Measurements from ENCODE around the gene MYO1D. TPM values are rescaled to one million over a fixed set of nuclear protein-coding genes. Genes with fewer than 3 reads are reported as not detected.

Gene MYO1D
- total and polyA plus RNA-seq, 4 donors = 4.5 to 22.9 (median 13.3) TPM

DNA sequence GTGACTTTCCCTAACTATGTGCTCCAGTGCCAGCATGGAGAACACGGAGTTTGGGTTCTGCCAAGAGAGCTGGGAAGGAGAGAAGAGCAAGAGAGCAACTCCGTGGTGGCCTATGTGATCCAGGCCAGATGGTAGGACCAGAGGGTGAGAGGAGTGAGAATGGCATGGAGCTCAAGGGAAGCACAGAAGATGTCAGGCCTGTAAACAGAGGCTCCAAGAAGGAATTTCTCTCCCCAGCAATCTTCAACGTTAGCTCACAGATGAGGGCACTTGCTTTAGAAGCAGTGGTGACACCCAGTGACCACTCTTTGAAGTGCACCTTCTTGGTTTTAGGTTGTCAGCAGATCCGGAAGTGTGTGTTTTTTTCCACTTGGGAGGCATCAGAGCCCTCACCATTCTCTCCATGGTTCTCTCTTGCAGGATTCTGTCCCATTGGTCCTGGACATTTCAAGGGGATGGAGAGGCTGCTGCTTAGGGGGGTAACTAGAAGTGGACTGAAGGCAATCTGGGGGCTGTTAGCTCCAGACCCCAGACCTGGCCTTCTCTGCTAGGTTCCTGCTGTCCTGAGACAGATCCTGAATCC is 33.0 kb upstream of the MYO1D start:
- peak; percentile 80 for DNase-seq (ENCODE audit: low spot score)
- no peak overlapping the region for H3K4me3 ChIP-seq (ENCODE audit: low read depth in 1 of 3, low read length in 3 of 3)
- peaks cover 0 to 9% (median 4%) of the 10 kb centered on the region in 4 donors for H3K4me1 ChIP-seq (ENCODE audit: control insufficient read depth in 4 of 4, insufficient read depth in 4 of 4, low read length in 3 of 4)
- no peaks in the 10 kb centered on the region for H3K27me3 ChIP-seq (ENCODE audit: control insufficient read depth in 4 of 4, insufficient read depth in 4 of 4, low read length in 3 of 4)
- no peaks in the 10 kb centered on the region for H3K9me3 ChIP-seq (ENCODE audit: control insufficient read depth in 4 of 4, low read length in 3 of 4)
- TF ChIP-seq, protein P1, sequence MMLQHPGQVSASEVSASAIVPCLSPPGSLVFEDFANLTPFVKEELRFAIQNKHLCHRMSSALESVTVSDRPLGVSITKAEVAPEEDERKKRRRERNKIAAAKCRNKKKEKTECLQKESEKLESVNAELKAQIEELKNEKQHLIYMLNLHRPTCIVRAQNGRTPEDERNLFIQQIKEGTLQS (IDR thresholded peaks at IDR 0.05) = no peak
- no peak for TF ChIP-seq JUND (IDR thresholded peaks at IDR 0.05)
- TF ChIP-seq, protein P2, sequence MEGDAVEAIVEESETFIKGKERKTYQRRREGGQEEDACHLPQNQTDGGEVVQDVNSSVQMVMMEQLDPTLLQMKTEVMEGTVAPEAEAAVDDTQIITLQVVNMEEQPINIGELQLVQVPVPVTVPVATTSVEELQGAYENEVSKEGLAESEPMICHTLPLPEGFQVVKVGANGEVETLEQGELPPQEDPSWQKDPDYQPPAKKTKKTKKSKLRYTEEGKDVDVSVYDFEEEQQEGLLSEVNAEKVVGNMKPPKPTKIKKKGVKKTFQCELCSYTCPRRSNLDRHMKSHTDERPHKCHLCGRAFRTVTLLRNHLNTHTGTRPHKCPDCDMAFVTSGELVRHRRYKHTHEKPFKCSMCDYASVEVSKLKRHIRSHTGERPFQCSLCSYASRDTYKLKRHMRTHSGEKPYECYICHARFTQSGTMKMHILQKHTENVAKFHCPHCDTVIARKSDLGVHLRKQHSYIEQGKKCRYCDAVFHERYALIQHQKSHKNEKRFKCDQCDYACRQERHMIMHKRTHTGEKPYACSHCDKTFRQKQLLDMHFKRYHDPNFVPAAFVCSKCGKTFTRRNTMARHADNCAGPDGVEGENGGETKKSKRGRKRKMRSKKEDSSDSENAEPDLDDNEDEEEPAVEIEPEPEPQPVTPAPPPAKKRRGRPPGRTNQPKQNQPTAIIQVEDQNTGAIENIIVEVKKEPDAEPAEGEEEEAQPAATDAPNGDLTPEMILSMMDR (IDR thresholded peaks at IDR 0.05; ENCODE audit: low read depth, low read length, missing input control) = peak; percentile 79
- TF ChIP-seq RAD21 (IDR thresholded peaks at IDR 0.05) = peak; percentile 85 to 88
- TF ChIP-seq, protein P3, sequence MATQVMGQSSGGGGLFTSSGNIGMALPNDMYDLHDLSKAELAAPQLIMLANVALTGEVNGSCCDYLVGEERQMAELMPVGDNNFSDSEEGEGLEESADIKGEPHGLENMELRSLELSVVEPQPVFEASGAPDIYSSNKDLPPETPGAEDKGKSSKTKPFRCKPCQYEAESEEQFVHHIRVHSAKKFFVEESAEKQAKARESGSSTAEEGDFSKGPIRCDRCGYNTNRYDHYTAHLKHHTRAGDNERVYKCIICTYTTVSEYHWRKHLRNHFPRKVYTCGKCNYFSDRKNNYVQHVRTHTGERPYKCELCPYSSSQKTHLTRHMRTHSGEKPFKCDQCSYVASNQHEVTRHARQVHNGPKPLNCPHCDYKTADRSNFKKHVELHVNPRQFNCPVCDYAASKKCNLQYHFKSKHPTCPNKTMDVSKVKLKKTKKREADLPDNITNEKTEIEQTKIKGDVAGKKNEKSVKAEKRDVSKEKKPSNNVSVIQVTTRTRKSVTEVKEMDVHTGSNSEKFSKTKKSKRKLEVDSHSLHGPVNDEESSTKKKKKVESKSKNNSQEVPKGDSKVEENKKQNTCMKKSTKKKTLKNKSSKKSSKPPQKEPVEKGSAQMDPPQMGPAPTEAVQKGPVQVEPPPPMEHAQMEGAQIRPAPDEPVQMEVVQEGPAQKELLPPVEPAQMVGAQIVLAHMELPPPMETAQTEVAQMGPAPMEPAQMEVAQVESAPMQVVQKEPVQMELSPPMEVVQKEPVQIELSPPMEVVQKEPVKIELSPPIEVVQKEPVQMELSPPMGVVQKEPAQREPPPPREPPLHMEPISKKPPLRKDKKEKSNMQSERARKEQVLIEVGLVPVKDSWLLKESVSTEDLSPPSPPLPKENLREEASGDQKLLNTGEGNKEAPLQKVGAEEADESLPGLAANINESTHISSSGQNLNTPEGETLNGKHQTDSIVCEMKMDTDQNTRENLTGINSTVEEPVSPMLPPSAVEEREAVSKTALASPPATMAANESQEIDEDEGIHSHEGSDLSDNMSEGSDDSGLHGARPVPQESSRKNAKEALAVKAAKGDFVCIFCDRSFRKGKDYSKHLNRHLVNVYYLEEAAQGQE (IDR thresholded peaks at IDR 0.05) = no peak
- TF ChIP-seq HNF4A (conservative IDR thresholded peaks at IDR 0.05) = no peak
- no peak for TF ChIP-seq YY1 (IDR thresholded peaks at IDR 0.05)
- no peak for TF ChIP-seq FOXA2 (IDR thresholded peaks at IDR 0.05)
- no peak for TF ChIP-seq RXRA (IDR thresholded peaks at IDR 0.05)
- no peaks in the 10 kb centered on the region for H3K36me3 ChIP-seq (ENCODE audit: control insufficient read depth in 4 of 4, insufficient read depth in 3 of 4, low read depth in 1 of 4, low read length in 3 of 4)
- no peak overlapping the region for H3K9ac ChIP-seq (ENCODE audit: low read depth in 1 of 2, low read length in 2 of 2)
- H3K27ac ChIP-seq (ENCODE audit: low read depth in 1 of 2, low read length in 2 of 2) = no peak overlapping the region
- WGBS = 28% methylated on average over 4 of the region's 4 CpGs

DNA sequence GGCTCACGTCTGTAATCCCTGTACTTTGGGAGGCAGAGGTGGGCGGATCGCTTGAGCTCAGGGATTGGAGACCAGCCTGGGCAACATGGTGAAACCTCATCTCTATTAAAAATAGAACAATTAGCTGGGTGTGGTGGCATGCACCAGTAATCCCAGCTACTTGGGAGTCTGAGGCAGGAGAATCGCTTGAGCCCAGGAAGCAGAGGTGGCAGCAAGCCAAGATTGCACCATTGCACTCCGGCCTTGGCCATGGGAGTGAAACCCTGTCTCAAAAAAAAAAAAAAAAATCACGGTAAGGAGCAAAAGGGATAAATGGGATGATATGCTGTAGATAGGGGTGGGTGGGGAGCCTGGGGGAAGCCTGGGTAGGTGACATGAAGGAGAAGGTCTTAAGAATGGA is 30.7 kb upstream of the MYO1D start:
- Histone ChIP-seq H3K27ac (ENCODE audit: low read depth in 1 of 2, low read length in 2 of 2) (no peak overlapping the region), H3K4me1 (ENCODE audit: control insufficient read depth in 4 of 4, insufficient read depth in 4 of 4, low read length in 3 of 4) (peaks cover 0 to 8% (median 4%) of the 10 kb centered on the region in 4 donors), H3K9me3 (ENCODE audit: control insufficient read depth in 4 of 4, low read length in 3 of 4) (no peaks in the 10 kb centered on the region), H3K9ac (ENCODE audit: low read depth in 1 of 2, low read length in 2 of 2) (no peak overlapping the region), H3K4me3 (ENCODE audit: low read depth in 1 of 3, low read length in 3 of 3) (no peak overlapping the region), H3K36me3 (ENCODE audit: control insufficient read depth in 4 of 4, insufficient read depth in 3 of 4, low read depth in 1 of 4, low read length in 3 of 4) (no peaks in the 10 kb centered on the region), H3K27me3 (ENCODE audit: control insufficient read depth in 4 of 4, insufficient read depth in 4 of 4, low read length in 3 of 4) (no peaks in the 10 kb centered on the region)
- no peak for DNase-seq (ENCODE audit: low spot score)
- TF ChIP-seq NR2F2 (IDR thresholded peaks at IDR 0.05) (no peak), RAD21 (IDR thresholded peaks at IDR 0.05) (no peak), TAF1 (conservative IDR thresholded peaks at IDR 0.05) (no peak), HNF4G (IDR thresholded peaks at IDR 0.05) (no peak), YY1 (IDR thresholded peaks at IDR 0.05) (no peak)
- TF ChIP-seq, protein P1 (IDR thresholded peaks at IDR 0.05) = no peak
- WGBS = 66% methylated on average over 6 of the region's 6 CpGs

DNA sequence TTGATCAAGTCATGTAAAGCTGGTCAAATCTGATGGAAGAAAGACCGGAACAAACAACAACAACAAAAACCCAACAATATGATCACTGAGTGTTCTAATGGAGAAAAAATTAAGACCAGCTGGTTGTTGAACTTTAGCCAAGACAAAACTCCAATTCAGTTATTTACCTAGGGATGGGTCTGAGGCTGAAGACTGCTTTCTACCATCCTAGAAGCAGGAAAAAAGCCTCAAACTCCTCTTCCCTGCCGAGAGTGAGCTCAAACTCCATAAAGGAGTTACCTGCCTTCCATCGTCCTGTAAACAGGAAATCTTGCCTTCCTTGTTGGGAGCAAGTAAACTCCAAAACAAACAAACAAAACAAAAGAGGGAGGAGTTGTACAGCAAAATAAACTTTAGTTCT is 28.0 kb upstream of the MYO1D start:
- Histone ChIP-seq H3K4me1 (ENCODE audit: control insufficient read depth in 4 of 4, insufficient read depth in 4 of 4, low read length in 3 of 4) (no peaks in the 10 kb centered on the region), H3K4me3 (ENCODE audit: low read depth in 1 of 3, low read length in 3 of 3) (no peak overlapping the region), H3K36me3 (ENCODE audit: control insufficient read depth in 4 of 4, insufficient read depth in 3 of 4, low read depth in 1 of 4, low read length in 3 of 4) (no peaks in the 10 kb centered on the region), H3K9me3 (ENCODE audit: control insufficient read depth in 4 of 4, low read length in 3 of 4) (no peaks in the 10 kb centered on the region), H3K27me3 (ENCODE audit: control insufficient read depth in 4 of 4, insufficient read depth in 4 of 4, low read length in 3 of 4) (no peaks in the 10 kb centered on the region), H3K9ac (ENCODE audit: low read depth in 1 of 2, low read length in 2 of 2) (no peak overlapping the region), H3K27ac (ENCODE audit: low read depth in 1 of 2, low read length in 2 of 2) (no peak overlapping the region)
- 79% methylated on average over 3 of the region's 3 CpGs for WGBS
- DNase-seq (ENCODE audit: low spot score) = no peak
- no peak for TF ChIP-seq RAD21 (IDR thresholded peaks at IDR 0.05)
- no peak for TF ChIP-seq FOXA2 (IDR thresholded peaks at IDR 0.05)
- TF ChIP-seq, protein P1 (IDR thresholded peaks at IDR 0.05) = no peak
- TF ChIP-seq SP1 (IDR thresholded peaks at IDR 0.05) = no peak
- TF ChIP-seq TAF1 (conservative IDR thresholded peaks at IDR 0.05) = no peak
- no peak for TF ChIP-seq FOXA1 (IDR thresholded peaks at IDR 0.05)
- no peak for TF ChIP-seq JUND (IDR thresholded peaks at IDR 0.05)
- no peak for TF ChIP-seq HNF4A (conservative IDR thresholded peaks at IDR 0.05)
- TF ChIP-seq, protein P4, sequence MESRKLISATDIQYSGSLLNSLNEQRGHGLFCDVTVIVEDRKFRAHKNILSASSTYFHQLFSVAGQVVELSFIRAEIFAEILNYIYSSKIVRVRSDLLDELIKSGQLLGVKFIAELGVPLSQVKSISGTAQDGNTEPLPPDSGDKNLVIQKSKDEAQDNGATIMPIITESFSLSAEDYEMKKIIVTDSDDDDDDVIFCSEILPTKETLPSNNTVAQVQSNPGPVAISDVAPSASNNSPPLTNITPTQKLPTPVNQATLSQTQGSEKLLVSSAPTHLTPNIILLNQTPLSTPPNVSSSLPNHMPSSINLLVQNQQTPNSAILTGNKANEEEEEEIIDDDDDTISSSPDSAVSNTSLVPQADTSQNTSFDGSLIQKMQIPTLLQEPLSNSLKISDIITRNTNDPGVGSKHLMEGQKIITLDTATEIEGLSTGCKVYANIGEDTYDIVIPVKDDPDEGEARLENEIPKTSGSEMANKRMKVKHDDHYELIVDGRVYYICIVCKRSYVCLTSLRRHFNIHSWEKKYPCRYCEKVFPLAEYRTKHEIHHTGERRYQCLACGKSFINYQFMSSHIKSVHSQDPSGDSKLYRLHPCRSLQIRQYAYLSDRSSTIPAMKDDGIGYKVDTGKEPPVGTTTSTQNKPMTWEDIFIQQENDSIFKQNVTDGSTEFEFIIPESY (IDR thresholded peaks at IDR 0.05) = no peak
- TF ChIP-seq NR2F2 (IDR thresholded peaks at IDR 0.05) = no peak
- TF ChIP-seq, protein P5, sequence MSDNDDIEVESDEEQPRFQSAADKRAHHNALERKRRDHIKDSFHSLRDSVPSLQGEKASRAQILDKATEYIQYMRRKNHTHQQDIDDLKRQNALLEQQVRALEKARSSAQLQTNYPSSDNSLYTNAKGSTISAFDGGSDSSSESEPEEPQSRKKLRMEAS (IDR thresholded peaks at IDR 0.05) = no peak

All from liver (tissue), 9 donors.